GOT3 (cell line): ENCODE results near the gene MRPL49.
"Not testable (repeated sequence)": the region's sequence is repeated elsewhere in the genome, so short reads cannot be mapped to it uniquely, and the experiment has no call there.

Experiments used
- DNase-seq: peaks from one replicate; lab custom pipeline; 2025; ENCODE audit warnings: mixed read lengths; lab: John Stamatoyannopoulos, UW

The MRPL49 gene

GRCh38 chr11:65132988-65133700, 11.0 kb downstream of the MRPL49 start:
- DNase-seq, result no peak

GRCh38 chr11:65133724-65134123, 11.6 kb downstream of the MRPL49 start:
- no peak for DNase-seq

DNA sequence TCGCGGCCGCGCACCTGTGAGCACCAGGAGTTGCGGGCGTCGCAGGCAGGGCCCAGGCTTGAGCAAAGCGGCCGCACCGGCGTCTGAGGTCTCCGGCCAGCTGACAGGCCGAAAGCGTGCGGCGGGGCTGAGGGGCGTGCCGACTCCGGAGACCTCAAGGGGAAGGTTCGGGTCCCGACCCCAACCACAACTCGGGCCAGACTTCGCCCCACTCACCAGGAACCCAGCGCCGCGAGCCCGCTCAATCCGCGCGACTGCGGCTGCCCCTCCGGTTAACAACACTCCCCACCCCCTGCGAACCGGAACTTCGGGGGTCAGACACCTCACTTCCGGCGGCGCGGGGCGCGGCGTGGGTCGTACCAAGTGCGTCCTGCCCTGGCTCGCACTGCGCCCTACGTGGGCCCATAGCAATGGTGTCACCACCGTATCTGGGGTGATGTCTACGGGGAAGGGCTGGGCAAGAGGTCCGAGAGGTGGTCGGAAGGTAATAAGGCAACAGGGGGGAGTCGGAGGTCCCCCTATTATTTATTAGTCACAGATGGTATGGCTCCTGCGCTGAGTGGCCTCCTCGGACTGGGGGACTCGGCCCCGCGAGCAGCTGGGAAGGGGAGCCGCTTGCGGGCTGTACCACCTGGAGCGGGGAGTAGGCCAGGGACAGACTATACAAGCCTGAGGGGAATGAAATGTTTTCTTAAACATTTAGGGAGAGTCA, 12.3 kb downstream of the MRPL49 start, which contains the start of gene SYVN1:
SYVN1 (minus strand) TSS at position 280 of the 712 bp plus-strand sequence. CDS start 918 bp downstream, outside the sequence.
- peak; percentile 47 for DNase-seq

GRCh38 chr11:65134952-65135632, 13.0 kb downstream of the MRPL49 start:
- peak; percentile 44 for DNase-seq

GRCh38 chr11:65135633-65136145, 13.6 kb downstream of the MRPL49 start:
- no peak for DNase-seq

DNA sequence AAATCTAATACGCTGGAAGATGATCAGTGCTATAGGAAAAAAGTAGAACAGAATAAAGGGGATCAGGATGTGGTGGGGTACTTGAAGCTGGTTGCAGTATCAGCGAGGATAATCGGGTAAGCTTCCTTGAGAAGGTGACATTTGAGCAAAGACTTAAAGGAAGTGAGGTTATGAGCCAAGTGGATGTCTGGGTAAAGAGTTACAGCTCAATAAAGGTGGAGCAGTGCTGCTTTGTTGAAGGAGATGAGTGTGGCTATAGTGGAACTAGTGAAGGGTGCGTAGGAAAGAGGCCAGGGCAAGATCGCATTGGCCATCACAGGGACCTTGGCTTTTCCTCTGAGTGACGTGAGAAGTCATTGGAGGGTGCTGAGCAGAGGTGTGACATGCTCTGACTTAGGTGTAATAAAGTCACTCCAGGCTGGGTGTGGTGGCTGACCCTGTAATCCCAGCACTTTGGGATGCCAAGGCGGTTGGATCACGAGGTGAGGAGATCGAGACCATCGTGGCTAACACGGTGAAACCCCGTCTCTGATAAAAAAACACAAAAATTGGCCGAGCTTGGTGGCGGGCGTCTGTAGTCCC, 14.5 kb downstream of the MRPL49 start:
- DNase-seq, result no peak

DNA sequence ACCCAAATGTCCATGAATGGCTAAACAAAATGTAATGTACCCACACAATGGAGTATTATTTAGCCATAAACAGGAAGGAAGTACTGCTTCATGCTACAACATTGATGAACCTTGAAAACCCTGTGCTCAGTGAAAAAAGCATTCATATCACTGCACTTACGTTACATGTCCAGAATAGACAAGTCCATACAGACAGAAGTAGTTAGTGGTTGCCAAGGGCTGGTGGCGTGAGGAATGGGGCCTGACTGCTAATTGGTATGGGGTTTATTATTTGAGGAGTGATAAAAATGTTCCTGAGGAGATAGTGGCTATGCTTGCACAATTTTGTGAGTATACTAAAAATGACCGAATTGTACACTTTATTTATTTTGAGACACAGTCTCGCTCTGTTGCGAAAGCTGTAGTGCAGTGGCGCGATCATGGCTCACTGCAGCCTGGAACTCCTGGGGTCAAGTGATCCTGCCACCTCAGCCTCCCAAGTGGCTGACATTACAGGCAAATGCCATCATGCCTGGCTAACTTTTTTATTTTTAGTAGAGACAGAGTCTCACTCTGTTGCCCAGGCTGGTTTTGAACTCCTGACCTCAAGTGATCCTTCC, 19.9 kb downstream of the MRPL49 start:
- no peak for DNase-seq

DNA sequence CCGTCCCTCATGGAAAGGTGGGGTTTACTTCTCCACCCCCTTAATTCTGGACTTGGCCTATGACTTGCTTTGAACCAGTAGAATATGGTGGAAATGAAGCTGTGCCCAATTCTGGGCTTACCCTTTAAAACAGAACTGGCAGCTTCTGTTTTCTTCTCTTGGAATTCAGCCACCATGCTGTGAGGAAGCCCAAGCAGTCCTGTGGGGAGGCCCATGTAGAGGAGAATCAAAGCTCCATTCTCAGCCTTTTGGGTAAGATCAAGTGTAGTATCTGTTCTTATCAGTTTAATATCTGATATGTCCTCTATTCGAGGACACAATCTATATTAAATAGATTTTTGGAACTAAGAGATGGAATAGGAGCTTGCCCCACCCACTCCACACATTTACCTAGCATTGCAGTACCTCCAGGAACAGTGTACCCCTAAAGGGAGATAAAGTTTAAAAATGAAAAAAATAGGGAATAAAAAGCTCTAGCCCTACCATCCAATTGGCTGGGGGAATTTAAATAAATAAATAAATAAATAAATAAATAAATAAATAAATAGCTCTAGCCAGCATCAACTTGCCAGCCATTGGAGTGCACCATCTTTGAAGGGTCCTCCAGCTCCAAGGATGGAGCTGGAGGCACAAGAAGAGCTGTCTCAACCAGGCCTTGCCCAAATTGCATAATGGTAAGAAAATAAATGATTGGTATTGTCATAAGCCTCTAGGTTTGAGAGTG, 25.4 kb downstream of the MRPL49 start:
- DNase-seq, result no peak

DNA sequence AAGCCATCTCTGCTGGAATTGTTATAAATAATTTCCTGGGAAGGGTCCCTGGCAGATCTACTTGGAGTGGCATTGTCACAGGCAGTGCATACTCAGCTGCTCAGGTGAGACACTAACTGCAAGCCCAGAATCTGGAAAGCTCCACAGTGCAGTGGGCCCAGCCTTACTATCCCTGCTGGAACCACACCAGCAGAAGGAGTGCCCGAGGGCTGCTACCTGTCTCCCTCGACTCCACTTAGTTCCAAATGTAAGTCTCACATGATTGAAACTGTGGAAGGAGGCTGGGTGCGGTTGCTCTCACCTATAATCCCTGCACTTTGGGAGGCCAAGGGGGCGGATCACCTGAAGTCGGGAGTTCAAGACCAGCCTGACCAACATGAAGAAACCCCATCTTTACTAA, 26.5 kb downstream of the MRPL49 start:
- DNase-seq, result no peak

GRCh38 chr11:65150131-65150508, 28.0 kb downstream of the MRPL49 start:
- DNase-seq, result not testable (repeated sequence)

DNA sequence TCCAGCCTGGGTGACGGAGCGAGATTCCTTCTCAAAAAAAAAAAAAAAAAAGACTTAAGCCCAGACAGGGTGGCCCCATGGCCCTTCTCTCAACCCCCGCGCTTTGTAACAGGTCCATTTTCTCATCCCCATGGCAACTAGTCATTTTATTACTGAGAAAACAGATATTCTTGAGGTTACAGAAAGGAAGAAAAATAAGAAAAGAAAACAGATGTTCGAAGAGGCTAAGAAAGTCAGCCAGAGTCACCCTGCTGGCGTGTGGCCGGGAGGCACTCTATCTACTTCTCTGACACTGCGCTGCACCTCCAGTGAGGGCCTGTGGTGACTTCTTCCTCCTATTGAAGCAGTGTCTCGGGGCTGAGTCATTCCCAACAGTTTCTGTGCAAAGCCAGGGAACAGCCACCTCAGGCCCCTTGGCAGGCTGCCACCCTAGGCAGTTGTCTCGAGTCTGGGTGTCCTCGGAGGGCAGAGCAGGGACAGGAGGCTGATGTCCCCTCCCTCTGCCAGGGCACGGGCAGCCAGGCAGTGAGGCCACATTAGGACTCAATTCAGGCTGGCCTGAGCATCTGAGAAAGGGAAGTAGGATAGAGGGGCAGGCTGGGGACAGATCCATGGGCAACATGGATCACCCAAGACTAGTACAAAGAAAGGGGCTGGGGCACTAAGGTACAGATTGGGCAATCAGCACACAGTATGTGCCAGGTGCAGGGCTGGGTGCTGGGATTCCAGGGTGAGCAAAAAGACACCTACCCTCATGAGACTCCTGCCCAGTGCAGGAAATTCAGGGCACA, 28.6 kb downstream of the MRPL49 start:
- no peak for DNase-seq

DNA sequence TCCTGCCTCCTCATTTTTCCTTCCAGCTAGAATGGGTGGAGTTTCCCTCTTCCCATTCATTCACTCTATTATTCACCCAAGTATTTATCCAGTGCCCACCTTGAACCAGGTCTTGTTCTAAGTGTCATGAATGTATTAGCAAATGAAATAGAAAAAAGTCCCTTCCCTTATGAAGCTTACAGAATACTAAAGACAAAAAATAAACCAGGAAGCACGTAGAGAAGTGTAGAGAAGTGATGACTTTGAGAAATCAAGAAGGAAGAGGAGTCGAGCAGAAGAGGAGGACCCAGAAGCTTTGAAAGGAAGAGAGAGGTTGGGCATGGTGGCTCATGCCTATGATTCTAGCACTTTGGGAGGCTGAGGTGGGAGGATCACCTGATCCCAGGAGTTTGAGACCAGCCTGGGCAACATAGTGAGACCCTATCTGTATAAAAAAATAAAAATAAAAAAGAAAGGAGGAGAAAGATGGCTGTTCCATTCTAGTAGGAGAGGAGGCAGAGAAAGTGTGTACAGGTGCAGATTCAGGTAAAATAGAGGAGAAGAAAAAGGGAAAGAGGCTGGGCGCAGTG, 29.3 kb downstream of the MRPL49 start:
- DNase-seq, result no peak

- no peak for DNase-seq
Observed at GRCh38 chr11:65152122-65152521, 30.0 kb downstream of the MRPL49 start.

- DNase-seq, result no peak
Observed at GRCh38 chr11:65156256-65156655, 34.1 kb downstream of the MRPL49 start.

DNA sequence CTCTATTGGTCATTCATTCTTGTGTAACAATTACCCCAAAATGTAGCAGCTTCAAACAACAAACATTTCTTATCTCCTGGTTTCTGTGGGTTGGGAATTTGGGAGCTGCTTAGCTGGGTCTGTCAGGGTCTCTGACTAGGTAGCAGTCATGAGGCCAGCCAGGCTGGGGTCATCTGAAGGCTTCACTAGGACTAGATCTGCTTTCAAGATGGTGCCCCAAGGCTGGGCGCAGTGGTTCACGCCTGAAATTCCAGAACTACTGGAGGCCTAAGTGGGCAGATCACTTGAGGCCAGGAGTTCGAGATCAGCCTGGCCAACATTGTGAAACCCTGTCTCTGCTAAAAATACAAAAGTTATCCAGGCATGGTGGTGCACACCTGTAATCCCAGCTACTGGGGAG, 34.8 kb downstream of the MRPL49 start:
- DNase-seq, result no peak

GRCh38 chr11:65157336-65157735, 35.2 kb downstream of the MRPL49 start:
- no peak for DNase-seq

- DNase-seq, result no peak
Observed at GRCh38 chr11:65159012-65159411, 36.9 kb downstream of the MRPL49 start.

DNA sequence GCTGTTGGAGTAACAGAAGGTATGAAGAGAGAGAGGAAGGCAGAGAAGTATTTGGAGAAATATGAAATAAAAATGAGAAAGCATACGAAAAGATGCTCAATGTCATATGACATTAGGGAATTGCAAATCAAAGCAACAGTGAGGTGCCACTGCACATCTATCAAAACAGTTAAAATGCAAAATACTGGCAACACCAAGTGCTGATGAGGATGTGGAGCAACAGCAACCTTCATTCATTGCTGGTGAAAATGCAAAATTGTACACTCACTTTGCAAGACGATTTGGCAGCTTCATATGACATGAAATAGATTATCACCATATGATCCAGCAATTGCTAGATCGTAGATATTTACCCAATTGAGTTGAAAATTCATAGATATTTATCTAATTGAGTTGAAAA, 38.5 kb downstream of the MRPL49 start:
- DNase-seq, result no peak

- no peak for DNase-seq
Observed at GRCh38 chr11:65163684-65164083, 41.6 kb downstream of the MRPL49 start.
